ENCODE measurements around the gene PRKD2.
A peak's percentile ranks its signal among the peaks of the same experiment; 100 is the strongest.
"Not testable (repeated sequence)": the region's sequence is repeated elsewhere in the genome, so short reads cannot be mapped to it uniquely, and the experiment has no call there.

Gene PRKD2

GRCh38 chr19:46723023-46723461, 6.1 kb upstream of the PRKD2 start:
- DNase-seq, result no peak

DNA sequence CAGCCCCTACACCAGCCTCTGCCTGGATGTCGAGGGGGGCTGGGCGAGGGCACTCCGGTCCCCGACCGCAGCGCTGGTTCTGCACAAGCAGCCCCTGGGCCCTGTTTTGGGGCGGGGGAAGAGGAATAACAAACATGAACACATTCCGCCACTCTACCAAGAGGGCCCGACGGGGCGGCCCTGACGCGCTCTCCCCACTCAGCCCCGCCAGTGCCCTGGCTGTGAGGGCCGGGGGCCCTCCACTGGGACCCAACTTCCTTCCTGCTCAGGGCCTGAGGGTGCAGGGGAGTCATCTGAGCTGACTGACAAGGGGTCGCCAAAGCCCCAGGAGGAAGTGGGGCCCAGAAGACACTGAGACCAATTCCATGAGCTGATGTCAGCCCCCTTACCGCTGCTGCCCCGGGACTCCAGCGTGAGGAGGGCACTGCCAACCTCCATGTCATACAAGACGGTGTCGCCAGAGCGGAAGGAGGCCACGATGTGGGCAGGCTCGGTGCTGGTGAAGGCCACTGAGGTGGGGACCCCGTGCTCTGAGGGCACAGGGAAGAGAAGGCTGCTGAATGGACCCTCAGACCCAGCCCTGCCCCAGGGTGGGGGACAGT, 5.6 kb upstream of the PRKD2 start:
- no peak for DNase-seq

DNA sequence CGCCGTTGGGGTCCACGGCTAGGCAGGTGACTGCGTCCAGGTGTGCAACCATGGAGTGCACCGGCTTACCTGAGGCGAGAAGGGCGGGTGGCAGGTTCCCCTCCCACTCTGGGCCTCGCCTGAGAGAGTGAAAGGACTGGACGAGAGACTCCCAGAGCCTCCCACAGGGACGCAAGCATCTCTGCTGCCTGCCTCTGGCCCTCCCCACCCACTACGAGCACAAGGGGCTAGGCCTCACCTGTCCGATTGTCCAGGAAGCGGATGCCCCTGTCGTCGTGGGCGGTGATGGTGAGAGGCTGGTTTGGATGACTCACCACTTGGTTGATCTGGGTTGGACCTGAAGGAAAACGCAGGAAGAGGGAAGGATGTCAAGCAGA, 5.1 kb upstream of the PRKD2 start:
- DNase-seq, result no peak

GRCh38 chr19:46721269-46722003, 4.5 kb upstream of the PRKD2 start:
- DNase-seq, result no peak

GRCh38 chr19:46720503-46721239, 3.8 kb upstream of the PRKD2 start:
- DNase-seq, result no peak

- no peak for DNase-seq
Observed at GRCh38 chr19:46719629-46720502, 3.0 kb upstream of the PRKD2 start.

- no peak for DNase-seq
Observed at GRCh38 chr19:46718934-46719622, 2.2 kb upstream of the PRKD2 start.

GRCh38 chr19:46718157-46718933, 1.4 kb upstream of the PRKD2 start:
- DNase-seq, result no peak

- no peak for DNase-seq
Observed at GRCh38 chr19:46717716-46718143, 816 bp upstream of the PRKD2 start.

- no peak for DNase-seq
Observed at GRCh38 chr19:46716672-46717033, 261 bp downstream of the PRKD2 start.

DNA sequence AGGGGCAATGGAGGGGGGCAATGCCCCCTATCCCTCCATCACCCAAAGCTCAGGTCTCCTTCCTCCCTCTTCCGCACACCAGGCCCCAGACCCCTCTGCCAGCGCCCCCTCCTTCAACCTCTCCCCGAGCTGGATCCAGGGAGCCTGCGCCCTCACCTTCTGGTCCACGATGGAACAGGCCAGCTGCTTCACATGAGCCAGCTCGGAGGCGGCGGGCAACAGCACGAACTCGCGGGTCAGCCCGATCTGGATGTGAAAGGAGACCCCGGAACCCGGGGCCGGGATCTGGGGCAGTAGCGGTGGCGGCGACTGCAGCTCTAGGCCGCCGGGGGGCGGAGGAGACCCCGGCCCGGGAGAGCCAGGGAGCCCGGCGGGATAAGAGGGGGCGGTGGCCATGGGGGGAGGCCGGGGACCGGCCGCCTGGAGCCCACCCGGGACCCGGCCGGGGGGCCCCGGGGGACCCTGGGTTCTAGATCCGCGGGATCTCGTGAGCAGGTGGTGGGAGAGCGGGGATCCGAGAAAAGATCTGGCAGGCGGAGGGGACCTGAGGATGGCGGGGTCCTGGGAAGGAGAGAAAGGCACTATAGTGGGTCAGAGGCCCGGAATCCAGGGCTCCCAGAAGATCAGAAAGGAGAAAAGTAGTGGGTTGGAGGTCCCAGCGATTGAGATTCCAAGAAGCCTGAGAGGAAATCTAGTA, 791 bp downstream of the PRKD2 start:
- no peak for DNase-seq

DNA sequence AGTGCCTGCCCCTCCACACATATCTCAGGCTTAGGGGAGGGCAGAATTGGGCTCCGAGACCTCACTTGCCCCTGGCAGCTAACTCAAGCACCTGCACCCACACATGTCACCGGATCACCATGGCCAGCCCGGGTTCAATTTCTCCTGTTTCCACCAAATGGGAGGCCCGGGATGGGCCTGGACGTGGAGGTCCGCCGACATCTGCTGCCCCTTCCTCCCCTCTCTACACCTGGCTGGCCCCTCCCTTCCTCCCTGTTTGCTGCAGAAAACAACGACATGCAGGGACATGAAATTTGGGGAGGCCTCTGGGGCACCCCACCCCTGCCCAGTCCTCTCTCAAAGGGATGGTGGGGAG, 1.3 kb downstream of the PRKD2 start:
- no peak for DNase-seq

DNA sequence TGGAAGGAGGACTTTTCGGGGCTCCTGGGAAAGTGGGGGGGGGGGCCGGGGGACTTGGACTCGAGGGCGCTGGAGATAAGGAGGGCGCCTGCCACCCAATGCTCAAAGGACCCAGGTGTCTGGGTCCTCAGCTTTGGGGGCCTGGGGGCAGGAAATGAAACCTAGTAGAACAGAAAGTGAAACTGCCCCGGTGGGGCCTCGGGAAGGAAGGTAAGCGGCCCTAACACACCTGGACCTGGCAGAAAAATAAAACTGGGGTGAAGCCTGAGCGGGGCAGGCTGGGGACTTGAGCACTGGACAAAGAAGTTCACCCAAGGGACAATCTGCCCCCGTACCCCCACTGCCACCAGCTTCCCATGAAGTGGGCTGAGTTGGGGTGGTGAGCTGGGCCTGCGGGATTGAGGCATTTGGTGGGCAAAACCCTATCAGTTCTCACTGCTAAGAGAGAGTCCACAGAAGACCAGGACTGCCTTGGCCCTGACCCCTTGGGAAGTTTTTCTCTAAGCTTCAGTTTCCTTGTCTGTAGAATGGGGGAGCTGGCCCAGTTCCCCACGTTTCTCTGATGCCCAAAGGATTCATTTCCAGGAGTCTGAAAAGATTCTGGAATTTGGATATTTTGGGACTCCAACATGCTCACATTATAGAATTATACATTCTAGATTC, 2.3 kb downstream of the PRKD2 start:
- peak; percentile 68 for DNase-seq

DNA sequence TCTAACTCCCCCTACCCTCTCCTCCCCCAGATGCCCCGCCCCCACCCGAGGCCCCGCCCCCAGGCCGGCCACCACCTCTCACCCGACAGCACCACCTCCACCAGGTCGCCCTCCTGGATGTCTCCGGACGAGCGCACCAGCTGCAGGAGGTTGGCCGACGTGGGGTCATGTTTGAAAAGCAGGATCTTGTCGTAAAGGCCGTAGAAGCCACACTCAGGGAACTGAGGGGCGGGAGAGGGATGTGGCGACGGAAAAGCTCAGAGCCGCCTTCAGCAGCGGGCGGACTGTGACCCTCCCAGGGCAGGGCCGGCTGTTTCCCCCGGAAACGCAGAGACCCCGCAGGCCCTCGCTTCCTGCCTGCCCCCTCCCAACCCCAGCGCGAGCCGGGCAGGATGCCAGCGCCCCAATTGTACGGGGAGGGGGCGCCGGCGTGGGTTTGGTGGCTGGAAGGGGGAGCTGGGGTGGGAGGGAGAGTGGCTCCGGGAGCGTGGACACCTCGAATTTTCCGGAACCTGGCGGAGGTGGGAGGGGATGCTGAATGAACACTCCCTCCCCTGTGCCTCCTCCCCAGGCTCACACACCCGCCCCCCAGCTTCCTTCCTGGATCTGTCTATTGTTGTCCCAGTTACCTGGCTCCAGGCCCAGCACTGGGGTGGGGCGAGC, 3.0 kb downstream of the PRKD2 start:
- DNase-seq, result peak; percentile 84

GRCh38 chr19:46712768-46713338, 4.1 kb downstream of the PRKD2 start:
- not testable (repeated sequence) for DNase-seq

DNA sequence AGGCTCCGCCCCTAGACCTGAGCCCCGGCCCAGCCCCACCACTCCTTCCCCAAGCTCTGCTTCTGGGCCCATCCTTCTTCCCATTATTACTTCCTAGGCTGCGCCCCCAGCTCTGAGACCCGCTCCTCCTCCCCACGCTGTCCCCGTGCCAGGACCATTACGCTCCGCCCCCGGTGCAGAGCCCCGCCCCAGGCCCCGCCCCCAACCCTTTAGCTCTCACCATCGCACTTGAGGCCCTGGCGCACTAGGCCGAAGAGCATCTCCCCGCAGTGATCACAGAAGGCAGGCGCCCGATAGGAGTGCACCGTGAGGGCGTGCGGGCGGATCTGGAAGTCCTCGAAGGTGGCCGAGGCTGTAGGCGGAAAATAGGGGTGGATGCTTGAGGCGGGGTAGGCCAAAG, 6.2 kb downstream of the PRKD2 start:
- DNase-seq, result no peak

DNA sequence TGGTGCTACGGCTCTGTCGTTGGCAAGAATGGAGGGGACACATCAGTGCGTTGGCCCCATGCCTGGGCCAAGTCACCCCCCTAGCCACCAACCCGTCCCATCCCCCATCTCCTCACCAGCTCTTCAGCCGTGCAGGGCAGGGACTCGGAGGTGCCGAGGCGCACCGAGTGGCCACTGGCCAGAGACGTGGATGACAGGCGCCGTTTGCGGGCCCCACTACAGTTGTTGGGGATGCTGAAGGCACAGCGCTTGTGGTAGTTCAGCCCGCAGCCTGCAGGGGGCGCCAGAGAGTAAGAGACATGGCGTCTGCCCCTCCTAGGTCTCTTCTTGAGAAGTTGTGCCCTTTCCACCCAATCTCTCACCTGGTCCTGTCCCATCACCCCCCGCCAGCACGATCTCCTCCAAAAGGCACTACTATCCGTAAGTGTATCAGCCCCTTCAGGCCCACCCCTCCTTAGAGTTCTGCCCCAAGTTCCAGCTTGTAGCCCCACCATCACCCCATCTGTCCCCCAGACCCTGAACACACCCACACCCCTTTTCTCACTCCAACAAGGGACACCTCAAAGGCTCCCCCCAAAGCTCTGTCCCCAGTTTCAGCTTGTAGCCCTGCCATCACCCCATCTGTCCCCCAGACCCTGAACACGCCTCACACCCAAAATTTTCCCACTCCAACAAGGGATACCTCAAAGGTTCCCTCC, 12.4 kb downstream of the PRKD2 start:
- no peak for DNase-seq

DNA sequence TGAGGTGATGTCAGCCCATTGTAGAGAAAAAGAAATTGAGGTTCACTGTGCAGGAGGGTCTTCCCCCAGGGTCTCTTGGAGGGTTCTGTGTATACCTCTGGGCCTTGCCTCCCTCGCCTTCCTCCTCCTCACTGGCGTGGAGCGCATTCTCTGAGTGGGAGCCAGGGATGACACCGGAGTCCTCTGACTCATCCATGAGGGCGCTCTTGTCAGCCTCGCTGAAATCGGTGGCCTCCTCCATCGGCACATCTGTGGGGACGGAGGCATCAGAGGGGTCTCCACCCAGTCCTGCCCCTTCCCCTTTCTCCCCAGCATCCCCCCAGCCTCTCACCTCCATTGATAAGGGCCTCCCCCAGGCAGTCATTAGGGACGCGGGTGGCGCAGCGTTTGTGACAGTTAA, 16.2 kb downstream of the PRKD2 start:
- DNase-seq, result no peak
